SW480 (cell line): ENCODE results near the gene RPH3AL.
"Not testable (repeated sequence)": the region's sequence is repeated elsewhere in the genome, so short reads cannot be mapped to it uniquely, and the experiment has no call there.

Experiments used
- DNase-seq: peaks from one replicate; pipeline ENCODE4 v3.0.0-alpha.2; 2016; ENCODE audit warnings: low spot score

Gene RPH3AL

DNA sequence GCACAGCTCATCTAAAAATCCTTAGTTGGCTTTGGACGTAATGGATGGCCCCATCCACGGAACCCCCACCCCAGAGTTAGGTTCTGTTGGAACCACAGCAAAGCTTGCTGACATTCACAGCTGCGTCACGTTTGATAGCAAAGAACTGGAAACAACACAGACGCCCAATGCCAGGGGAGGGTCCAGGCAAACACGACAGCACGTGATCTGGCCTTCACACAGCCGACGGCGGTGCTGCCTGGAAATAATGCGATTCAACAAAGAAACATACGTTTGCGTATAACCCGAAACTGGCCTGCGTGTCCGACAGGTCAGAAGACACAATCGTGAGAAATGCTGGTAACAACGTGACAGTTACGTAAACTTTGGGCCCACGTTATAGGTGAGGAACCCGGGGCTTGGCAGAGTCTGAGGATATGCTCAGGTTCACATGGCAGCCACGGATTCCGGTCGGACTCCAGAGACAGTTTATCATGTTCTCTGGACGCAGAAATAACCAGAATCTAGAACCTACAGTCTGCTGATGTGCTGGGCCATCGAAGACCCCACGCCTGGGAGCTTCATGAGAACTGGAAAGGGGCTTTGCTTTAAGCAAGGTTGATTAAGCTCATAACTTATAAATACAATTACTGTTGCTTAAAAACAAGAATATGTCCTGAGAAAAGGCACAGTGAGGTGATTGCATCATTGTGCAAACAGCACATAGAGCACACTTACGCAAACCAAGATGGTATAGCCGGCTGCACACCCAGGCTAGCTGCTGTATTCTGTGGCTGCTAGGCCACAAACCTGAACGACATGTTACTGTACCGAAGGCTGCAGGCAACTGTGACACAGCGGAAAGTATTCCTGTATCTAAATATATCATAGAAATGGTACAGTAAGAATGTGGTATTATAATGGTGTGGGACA lies 70.4 kb downstream of the RPH3AL start:
- no peak for DNase-seq

- DNase-seq, result no peak
Measured at GRCh38 chr17:281365-281999, 71.1 kb downstream of the RPH3AL start.

GRCh38 chr17:280901-281300 lies 71.7 kb downstream of the RPH3AL start:
- DNase-seq, result no peak

DNA sequence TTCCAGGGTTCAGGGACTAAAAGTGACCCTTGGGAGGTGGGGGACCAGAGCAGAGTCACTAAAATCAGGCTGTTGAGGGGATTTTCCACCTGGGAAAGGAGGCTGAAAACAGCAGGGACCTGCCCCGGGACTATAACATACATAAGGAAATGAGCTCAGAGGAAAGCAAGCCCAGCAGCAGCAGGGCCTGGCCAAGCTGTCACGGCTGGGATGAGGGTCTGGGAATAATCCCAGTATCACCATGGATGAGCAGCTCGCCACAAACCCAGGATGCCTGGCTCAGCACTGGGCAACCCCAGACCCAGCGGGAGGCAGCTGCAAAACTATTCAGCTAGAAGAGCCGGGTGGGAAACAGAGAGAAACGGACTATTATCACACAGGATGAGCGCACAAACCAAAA lies 72.4 kb downstream of the RPH3AL start:
- DNase-seq, result no peak

DNA sequence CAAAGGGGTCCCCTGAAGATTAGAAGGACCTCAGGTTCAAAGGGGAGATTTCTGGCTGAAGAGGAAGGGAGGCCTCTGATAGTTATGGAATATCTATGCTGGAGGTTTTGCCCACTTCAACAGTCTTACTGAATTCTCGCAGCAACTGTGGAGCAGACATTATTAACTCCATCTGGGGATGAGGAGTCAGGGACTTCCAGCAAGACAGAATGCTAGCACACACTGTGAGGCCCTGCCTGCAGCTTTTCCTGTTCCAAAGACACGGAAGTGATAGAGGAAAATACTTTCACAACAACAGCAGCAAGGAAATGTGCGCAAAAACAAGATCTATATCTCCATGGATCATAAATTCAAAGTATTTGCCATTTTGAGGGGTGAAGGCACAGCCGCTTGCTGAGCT lies 72.8 kb downstream of the RPH3AL start:
- DNase-seq, result no peak

DNA sequence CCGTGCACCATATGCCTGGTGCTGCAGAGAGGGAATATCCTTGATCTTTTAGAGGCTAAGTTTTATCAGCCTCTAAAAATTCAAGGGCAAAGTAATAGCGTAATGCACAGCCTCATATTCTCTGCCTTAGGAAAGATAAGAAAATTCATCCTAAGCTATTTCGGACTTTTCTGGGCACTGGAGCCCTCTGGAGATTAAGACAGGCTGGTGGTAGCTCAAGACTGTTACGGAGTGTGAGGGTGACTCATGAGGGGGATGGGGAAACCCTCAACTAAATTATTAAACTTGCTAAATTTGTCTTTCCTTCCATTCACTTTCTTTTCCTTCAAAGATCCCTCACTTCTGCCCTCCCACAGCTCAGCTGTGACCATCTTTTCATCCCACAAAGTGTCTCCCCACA lies 73.3 kb downstream of the RPH3AL start:
- DNase-seq, result no peak

DNA sequence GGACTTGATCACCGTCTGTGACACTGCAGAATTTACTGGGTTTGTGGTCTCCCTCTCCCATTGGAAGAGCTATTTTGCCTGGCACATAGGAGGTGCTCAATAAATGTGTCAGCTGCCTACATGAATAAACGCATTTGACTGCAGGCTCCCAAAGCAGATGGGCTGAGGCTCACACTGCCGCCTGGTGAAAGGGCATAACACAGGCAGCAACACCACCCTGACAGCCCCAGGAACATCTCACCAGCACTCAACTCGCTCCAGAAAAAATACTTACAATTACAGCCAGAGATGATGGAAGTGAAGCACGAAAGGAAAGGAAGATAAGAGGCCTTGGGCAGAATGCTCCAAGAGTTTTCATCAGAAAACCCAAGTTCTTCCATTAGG lies 73.9 kb downstream of the RPH3AL start:
- no peak for DNase-seq

DNA sequence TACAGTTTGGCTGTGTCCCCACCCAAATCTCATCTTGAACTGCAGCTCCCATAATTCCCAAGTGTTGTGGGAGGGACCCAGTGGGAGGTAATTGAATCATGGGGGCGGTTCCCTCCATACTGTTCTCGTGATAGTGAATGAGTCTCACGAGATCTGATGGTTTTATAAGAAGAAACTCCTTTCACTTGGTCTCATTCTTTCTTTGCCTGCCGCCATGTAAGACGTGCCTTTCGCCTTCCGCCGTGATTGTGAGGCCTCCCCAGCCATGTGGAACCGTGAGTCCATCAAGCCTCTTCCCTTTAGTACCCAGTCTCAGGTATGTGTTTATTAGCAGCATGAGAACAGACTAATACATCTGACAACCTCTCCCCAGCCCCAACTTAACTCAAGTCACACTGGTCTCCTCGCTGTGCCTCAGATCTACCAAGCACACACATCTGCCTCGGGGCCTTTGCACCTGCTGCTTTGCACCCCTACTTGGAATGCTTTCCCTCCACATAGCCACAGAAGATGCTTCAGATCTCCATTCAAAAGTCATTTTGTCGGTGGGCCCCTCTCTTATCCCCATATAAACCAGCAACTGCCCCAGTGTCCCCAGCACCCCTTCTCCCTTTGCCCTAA lies 74.4 kb downstream of the RPH3AL start:
- DNase-seq, result no peak

DNA sequence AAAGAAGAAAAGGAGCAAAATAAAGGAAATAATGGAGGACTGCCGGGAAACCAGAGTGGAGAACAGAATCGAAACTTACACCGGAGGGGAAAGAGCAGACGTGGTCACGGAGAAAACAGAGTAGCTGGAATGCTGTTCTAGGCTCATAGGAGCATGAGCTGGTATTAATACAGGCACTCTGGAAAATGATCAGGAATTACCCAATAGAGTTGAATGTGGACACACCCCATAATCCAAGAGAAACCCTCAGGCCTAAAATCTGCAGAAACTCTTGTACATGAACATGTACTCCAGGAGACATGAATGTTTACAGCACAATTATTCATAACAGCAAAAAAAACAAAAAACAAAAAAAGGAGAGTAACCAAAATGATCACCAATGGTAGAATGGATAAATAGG lies 77.7 kb downstream of the RPH3AL start:
- no peak for DNase-seq

- DNase-seq, result no peak
Measured at GRCh38 chr17:273981-274832, 78.4 kb downstream of the RPH3AL start.

- DNase-seq, result not testable (repeated sequence)
Measured at GRCh38 chr17:272856-273255, 79.8 kb downstream of the RPH3AL start.

- not testable (repeated sequence) for DNase-seq
Measured at GRCh38 chr17:271928-272623, 80.5 kb downstream of the RPH3AL start.

DNA sequence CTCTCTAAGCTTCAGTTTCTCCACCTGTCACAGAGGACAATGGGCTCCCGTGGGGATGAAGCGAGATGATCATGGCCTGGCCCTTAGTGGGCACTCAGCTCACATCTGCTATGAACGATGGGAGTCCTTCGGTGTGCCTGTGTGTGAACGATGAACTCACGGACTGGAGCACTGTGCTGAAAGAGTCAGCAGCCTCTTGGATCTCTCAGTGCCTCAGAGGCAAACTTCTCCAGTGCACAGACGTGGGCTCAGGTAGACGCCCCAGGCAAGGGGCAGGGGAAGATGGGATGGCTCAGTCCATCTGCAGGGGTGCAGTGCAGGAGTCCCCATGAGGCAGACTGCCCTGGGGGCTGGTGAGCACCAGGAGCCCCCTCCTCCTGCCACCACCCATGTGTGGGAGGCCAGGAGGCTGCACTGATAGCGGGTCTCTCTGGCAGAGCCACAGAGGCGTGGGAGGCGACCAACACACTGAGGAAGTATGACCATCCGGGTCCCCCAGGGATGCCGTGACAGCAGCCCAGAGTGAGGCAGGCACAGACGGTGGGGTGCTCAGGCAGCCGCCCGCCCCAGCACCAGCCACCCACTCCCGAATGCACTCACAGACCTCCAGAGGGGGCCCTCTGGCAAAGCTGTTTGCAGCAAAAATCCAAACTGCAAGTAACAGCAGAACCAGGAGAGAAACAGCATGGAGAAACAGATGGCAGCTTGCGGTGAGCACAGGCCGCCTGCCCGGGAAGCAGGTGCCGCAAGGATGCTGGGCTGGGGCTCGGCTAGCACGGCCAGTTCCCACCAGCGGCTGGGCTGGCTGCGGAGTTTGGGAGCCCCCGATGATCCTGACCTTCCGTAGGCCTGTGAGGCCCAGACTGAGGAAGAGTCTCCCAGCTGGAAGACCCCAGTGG lies 82.7 kb downstream of the RPH3AL start:
- no peak for DNase-seq

- DNase-seq, result no peak
Measured at GRCh38 chr17:266701-267667, 85.6 kb downstream of the RPH3AL start.

DNA sequence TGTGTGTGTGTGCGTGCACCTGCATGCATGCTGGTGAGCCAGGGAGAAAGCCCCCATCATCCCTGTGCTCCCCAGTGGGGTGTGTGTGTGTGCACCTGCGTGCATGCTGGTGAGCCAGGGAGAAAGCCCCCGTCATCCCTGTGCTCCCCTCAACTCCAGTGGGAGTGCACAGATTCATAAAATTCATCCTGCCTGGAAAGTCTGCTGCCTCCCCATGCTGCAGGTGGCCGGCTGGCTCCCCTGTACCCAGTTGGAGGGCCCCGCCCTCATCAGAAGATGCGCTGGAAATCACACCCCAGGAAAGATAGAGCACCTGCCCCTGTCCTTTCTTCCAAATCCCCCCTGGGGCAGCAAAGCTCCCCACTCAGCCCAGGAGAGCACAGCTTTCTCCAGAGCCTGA lies 86.4 kb downstream of the RPH3AL start:
- no peak for DNase-seq

- DNase-seq, result no peak
Measured at GRCh38 chr17:265718-266117, 86.9 kb downstream of the RPH3AL start.

DNA sequence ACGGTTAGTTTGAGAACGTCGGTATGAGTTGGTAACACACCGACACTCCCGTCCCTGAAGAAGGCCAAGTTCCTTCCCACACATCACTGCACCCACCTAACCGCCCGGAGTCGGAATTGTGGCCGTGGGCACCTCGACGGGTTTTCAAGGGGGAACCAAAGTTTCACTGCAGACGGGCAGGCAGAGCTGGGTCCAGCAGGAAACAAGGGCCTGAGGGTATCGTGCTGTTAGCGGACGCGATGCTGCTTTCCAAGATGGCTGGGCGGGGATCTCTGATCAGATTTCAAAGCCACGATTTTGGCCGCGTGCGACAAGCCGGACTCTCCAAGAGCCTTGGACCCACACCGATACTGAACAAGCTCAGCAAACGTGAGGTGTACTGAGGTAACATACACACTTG lies 88.8 kb downstream of the RPH3AL start:
- DNase-seq, result no peak

DNA sequence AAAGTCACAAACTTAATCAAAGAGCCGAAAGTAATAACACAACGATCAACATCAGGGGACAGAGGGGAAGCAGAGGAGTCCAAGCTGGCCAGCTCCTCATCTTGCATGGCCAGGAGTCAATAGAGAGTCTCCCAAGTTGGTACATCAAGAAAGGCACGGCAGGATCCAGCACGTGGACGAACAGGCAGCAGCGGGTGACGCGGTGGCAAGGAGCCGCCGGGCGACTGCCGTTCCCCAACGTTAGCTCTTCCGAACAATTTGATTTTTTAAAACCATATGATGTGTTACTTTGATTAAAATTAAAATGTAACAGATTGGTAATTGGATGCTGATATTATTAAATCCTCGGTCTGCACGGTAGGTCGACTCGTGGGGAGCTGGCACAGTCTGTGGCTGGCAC lies 89.3 kb downstream of the RPH3AL start:
- no peak for DNase-seq

DNA sequence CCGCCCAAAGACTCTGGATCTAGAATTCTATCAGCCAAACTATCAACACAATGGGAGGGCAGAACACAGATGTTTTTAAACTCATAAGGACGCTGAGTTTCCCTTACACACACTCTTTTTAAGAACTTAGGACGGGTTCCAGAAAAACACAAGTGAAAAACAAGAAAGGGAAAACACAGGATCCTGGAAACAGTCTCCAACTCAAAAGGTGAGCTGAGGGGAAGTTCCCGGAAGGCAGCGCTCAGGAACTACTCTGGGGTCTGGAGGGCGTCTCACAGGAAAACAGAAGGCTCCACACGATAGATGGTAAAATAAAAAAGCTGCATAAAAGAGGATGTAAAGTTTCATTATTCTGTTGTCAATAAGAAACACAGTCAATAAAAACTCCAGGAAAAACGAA lies 91.0 kb downstream of the RPH3AL start:
- no peak for DNase-seq
